GM18867 (cell line): Measurements from ENCODE around the gene CLIC4.

Experiments
- ATAC-seq: cut with Tn5 transposase; IDR thresholded peaks from one replicate; pipeline ENCODE4 v1.9.1; 2021; ENCODE audit warnings: mild to moderate bottlenecking, moderate library complexity; ENCODE audit not compliant: unreplicated experiment

Gene CLIC4

DNA sequence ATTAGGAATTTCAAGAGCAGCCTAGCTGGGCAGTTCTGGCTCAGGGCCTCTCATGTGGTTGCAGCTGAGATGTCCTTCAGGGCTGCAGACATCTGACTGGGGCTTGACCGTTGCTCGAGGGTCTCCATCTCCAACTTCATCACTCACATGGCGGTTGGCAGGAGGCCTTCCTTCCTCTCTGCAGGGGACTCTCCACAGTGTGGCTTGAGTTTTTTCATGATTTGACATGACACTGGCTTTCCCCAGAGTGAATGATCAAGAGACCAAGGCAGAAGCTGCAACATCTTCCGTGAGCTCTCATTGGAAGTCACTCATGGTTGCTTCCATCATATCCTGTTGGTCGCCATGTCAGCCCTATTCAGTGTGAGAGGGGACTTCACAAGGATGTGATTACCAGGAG is 110.2 kb downstream of the CLIC4 start:
- ATAC-seq: no peak

DNA sequence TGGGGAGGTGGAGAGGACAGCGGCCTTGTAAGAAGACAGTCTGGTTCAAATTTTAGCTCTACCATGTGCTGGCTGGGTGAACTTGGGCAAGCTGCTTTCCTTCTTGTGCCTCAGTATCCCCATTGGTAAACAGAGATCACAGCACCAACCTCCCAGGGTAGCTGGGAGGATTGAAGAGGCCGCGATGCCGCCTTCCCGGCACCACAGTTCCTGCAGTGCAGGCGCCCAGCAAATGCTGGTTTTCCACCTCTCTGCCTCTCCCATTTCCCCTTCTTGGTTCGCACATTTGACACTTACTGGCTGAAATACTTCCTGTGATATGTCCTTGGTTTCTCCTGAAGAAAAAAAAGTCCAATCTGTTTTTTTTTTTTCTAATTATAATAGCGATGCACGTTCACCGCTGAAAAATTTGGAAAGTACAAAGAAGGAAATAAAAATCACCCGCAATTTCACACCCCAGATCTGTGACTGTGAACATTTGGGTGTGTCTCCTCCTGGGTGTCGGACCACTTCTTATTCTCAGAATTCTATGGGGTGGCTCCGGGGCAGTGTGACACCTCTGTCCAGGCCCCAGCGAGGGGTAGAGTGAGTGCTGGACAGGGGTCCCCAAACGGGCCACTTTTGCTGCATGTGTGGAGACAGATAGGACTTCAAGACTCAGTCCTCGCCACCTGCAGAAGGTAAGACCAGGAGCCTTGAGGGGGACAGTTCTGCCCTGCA is 111.7 kb downstream of the CLIC4 start:
- ATAC-seq: no peak

DNA sequence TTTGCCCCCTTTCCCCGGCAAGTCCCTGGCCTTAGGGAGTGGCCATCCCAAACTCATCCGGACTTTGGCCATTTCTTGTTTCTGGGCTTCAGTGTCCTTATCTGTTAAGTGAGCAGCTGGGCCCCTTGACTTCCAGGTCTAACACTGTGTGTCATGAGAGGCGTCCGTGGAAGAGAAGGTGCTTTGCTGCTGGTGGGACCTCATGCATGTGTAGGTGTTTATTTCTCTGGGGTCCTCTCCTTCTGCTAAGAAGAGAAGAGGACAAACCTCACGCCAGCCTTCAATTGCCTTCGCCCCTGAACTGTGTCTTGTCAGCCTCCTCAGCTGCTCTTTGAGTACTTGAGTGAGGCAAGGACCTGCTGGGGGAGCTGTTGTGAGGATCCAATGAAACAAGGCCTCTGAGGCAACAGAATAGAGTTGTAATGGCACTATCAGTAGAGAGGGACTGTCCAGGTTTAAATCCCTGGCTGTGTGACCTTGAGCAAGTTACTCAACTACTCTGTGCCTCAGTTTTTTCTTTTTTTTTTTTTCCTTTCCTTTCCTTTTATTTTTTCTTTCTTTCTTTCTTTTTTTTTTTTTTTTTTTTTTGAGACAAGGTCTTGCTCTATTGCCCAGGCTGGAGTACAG is 112.4 kb downstream of the CLIC4 start:
- no peak for ATAC-seq

DNA sequence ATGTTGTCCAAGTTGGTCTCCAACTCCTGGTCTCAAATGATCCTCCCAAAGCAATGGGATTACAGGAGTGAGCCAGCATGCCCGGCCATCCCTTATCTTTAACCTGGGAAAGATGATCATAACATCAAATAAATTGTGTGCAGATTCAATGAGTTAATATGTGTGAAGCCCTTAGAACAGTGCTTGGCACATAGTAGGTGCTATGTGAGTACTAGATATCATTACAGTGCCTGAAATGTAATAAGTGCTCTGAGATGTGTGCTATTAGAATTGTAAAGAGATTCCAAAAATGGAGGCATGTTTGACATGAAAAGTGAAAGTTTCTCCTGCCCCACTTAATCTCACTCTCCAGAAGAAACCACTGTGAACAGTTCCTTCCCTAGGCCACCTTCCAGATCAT is 113.0 kb downstream of the CLIC4 start:
- no peak for ATAC-seq

DNA sequence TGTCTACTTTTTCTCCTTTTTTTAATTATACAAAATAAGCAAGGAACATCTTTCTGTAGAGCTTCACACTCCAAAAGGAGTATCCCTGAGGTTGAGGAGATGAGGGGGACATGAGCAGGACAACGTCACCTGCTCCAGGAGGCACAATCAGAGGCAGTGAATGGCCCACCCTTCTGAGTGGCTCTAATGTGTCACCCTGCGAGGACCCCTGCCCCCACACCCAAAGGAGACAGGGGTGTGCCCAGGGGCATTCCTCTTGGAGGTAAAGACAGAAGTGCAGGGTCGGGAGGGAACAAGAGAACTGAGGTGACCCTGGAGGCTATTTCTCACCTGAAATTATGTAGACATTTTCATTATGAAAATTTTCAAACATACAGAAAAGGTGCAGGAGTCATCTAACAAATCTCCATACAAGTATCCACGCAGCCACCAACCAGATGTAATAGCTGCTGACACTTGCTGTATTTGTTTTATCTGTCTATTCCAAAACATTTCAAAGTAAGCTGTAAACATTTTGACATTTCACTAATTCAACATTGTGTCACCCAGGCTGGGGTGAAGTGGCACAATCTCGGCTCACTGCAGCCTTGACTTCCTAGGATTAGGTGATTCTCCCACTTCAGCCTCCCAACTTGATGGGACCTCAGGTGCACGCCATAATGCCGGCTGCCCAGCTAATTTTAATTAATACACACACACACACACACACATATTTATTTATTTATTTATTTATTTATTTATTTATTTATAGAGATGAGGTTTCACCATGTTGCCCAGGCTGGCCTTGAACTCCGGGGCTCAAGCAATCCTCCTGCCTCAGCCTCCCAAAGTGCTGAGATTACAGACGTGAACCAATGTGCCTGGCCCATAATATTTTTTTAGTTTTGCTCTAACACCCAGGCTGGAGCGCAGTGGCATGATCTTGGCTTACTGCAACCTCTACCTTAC is 114.1 kb downstream of the CLIC4 start:
- no peak for ATAC-seq

DNA sequence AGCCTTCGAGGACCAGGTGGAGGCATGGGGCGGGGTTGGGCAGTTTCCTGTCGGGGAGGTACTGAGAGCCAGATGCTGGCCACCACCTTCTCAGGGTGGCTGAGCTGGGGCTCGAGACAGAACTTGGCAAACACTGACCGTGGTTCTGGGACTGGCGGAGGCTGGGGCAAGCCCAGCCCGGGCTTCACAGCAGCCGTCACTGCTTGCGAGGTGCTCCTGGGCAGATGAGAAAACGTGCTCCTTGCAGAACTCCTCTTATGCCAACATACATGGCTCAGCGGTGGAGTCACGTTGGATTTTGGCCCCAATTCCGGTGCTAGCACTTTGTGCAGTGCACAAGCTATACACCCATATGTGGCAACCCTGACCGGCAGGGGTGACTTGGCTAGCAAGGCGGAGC is 115.6 kb downstream of the CLIC4 start:
- ATAC-seq: no peak

DNA sequence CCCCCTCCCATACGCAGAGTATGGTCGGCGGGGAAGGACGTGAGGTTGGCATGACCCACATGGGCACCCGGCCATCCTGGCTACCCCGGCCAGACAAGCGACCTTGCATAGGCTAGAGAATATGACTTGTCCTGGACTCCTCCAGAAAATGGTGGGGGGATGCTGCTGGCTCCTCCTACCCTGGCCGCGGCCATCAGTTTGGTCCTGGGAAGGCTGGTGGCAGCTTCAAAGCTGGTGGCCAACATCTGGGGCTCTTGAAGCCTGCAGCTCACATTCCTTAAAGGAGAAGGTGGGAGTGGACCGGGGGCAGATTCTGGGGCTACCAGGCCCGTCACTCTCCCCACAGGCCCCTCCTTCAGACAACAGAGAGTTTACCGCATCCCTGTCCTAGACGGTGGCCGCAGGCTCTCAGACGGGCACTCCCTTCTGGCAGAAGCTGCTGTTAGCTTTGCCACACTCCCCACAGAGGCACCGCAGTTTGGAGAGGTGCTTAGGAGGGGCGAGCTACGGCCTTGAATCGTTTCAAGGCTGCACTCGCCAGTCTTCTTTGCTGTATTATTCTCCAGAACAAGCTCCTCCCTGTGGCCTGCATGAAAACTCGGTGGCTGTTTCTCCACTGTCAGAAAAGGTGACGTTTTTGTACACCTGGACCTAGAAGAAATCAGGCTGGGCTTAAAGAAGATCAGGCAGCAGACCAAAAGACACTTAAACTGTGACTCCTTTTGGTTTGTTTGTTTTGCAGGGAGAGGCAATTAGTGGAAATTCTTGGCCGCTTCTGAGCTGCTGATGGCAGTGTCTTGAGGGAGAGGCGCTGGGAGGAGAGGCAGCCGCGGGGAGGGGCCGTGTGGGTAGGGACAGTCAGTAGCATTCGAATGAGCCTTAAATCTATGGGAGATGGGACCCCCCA is 116.8 kb downstream of the CLIC4 start:
- ATAC-seq: no peak

DNA sequence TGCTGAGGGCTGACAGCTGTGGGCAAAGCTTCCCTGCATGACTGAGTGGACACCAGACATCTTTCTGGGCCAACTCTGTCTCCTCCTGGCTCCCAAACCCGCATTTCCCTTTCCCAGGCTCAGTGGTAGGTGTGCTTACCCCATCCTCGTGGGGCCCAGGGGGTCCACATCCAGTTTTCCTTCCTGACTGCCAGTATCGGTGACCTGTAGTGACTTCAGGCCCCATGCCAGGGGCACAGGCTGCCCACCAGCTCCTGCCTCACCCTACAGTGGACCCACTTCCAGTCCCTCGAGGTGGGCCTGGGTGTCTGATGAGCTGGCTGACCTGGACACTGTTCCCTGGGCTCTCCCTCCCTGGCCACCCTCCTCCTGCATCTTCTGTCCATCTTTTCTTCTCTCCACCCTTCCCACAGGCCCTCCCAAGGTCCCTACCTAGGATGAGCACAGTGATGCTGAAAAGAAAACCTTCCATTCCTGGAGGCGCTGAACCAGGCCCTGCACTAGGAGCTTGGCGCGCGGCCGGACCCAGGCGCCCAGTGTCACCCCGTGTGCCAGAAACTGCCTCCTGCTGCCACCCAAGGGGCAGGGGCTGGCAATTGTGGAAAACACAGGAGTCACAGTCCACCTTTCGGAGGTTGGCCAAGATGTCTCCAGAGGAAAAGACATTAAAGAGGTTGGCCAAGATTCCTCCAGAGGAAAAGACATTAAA is 117.7 kb downstream of the CLIC4 start:
- ATAC-seq: no peak

DNA sequence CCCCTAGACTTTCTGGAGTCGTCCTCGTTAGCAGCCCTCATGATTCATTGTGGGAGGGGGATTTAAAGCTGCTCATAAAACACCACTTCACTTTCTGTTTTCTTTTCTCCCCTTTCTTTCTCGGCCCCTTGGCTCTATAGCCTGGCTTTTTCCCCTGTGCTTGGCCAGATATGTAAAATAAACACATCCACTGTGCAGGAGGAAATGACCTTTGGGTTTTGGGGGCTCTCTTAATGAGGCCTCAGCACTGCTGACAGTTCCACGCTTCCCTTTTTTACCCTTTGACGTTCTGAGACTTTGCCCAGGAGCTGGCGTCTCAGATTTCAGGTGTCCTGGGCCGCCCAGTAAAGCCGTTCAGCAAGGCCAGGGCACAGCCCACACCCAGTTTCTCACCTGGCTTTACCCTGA is 119.1 kb downstream of the CLIC4 start:
- no peak for ATAC-seq

DNA sequence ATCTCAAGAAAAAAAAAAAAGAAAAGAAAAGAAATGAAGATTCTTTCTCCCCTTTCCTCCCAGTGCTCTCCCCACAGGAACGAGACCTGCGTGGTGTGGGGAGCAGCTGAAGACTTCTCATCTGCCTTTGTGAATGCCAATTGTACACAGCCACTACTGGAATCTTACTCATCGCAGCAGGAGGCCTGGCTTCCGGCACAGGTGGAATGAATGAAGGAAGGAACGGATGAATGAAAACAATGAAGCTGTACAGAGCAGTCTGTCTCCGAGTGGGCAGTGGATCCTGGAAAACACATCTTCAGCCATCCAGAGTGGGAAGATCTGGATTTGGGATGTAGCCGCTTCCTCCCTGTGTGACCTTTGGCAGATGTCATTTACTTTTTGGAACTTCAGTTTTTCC is 119.9 kb downstream of the CLIC4 start:
- ATAC-seq: no peak

DNA sequence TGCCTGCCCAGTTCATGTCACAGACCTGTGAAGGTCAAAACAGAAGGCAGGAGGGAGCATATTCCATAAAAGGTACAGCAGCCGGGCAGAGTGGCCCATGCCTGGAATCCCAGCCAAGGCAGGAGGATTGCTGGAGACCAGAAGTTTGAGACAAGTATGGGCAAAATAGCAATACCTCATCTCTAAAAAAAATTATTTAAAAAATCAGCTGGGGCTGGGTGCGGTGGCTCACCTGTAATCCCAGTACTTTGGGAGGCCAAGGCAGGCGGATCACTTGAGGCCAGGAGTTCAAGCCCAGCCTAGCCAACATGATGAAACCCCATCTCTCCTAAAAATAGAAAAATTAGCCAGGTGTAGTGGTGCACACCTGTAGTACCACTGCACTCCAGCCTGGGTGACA is 120.3 kb downstream of the CLIC4 start:
- ATAC-seq: no peak

DNA sequence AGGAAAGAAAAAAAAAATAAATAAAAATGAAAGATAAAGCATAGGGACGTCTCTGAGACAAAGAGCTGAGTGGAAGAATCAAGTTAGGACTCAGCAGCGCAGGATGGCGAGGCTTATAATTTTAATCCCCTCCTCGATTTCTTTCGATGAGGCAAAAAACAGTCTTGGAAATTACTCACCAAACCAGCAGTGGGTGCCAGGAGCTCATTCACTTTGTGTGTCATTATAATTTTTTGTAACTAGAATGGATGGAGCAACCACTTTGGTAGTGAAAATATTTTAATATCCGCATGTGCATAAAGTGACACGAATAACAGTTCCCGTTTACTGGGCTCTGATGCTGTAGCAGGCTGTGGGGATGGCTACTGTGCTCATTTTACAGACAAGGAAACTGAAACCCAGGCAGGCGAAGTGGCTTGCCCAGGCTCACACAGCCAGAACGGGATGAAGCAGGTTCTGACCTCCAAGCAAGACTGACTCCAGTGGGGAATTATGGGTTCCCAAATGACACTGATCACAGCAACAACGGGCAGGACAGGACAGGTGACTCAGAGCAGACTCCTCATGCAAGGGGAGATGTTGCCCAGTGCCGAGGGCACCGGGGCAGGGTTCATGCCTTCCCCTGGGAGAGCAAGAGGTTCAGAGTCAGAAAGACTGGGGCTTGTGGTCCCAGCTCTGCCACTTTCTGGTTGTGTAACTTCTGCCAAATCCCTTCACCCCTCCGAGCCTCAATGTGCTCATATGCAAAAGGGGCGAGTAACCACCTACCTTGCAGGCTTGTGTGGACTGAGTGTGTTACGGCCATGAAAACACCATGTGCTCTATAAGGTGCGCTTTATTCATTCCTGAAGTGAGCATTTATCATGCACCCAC is 121.2 kb downstream of the CLIC4 start:
- ATAC-seq: no peak

DNA sequence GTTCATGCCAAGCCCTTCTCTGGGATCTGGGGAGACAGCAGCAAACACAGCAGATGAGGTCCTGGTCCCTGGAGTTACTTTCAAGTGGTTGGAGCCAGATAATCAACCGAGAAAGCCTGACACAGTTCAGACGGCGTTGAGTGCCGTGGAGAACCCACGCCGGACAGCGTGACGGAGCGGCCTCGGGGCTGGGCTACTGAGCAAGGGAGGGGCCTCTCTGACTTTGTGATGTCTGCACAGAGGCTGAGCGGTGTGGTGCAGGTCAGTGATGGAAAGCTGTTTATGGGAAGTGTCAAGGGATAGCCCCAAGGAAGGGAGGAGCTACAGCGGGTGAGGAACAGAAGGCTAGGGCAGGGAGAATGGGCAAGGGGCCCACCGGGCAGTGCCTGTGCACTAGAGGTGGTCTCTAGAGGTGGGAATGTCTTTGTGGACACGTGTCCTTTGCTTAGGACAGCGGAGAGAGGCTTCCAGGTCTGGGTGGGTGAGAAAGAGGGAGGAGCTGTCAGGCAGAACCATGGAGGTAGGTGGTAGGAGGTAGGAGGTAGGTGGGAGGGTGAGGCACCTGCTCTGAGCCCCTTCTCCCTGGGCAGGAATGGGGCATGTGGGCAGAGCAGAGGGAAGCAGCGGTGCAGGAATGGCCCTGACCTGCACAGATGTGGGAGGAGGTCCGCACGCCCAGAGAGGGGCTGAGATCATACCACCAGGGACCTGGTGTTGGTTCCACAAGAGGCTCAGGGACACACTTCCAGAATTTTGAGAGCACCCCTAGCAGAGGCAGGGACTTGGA is 122.0 kb downstream of the CLIC4 start:
- no peak for ATAC-seq

DNA sequence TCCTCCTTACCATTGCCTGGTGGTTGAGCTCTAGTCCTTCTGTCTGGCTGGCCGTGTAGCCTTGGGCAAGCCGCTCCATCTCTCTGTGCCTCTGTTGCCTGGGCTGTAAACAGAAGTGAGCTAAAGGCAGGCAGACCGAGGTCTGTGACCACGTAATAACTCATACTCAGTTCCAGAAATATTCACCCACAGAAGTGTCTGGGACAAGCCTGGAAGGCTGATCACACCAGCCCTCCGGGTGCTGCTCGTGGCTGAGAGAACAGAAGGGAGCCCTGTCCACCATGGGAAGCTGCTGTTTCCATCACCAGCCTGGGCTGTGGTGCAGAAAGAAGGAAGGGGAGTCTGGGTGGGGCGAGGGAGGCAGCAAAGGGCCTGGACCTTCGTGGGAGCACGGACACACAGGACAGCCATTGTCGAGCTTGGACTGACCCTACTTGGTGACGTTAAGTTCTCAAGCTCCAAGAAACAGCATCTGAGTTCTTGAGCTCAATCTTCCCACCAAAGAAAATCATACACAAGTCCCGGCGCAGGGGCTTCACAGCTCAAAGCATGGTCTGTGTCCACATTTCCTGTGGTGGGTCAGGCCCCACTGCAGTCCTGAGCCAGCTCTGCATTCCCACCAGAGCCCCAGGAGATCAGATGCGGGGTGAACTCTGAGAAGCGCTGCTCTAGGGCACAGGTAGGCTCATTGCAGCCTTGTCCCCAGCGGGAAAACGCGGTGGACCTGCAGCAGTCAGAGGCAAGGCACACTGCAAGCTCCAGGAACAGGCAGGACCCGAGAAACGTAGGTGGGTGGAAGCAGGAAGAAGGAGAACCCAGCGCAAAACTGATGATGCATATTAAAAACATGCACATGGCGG is 123.0 kb downstream of the CLIC4 start:
- ATAC-seq: no peak

DNA sequence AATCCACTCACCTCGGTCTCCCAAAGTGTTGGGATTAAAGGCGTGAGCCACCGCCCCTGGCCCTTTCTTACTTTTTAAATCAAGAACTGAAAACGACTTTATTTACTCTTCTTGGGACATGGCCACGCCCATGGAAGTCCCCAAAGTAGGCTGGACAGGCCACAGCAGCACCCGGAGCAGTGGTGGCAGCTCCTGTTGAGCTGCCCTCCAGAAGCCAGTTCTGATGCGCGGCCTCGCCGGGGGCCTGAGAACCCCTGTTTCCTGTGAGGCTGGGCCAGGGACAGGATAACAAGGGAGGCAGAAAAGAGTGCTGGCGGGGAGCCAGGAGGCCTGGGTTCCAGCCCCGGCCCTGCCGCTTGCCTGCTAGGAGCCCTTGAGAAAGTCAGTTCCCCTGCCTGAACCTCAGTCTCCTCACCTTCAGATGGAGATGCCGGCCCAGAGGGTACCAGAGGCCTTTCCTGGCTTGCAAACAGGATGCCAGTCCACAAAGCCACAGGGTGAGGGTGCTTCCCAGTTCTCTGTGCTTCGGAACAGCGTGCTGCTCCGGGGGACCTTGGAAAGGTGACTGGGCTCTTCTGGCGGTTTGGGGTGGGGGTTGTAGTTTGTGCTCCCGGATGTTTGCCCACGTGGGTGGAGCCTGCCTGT is 125.4 kb downstream of the CLIC4 start:
- ATAC-seq: no peak

DNA sequence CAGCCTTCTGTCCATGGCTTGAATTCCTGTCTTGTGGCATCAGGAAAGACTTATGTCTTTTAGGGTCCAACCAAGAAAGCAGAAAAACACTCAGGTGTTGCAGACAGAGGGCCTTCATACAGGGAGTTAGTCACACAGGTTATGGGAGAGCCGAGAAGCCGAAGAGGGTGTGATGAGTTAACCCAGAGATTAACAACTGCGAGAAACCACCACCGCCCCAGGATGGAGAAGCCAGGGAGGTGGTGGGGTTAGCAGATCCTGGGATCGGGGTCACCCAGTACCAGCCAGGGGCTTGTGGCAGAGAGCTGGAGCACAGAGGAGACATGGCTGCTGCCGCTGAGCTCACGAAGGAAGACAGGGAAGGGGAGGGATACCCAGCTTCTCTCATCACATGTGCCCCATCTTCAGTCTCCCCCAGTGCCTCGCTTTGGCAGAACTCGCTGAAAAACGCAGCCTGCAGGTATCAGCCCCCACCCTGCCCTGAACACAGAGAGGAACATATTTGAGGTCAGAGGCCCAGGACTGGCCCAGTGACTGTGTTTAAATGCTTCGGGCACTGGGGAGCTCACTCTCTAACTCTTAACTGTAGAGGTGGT is 126.2 kb downstream of the CLIC4 start:
- no peak for ATAC-seq
